ENCODE data around the gene RGS10. TPM values are rescaled to one million over a fixed set of nuclear protein-coding genes. Genes with fewer than 3 reads are reported as not detected.

Gene RGS10
- total RNA-seq: 94.4 and 146 TPM in 2 replicates

GRCh38 chr10:119542357-119542987 is at the start of gene RGS10:
Gene RGS10, minus strand, starts transcription at chr10:119542719. Its CDS starts 81 bp downstream, at chr10:119542638.

Other genes starting within 250 kb of the RGS10 start
- gene TIAL1, start 54.2 kb upstream of the RGS10 start, total RNA-seq: 42.7 and 50.4 TPM in 2 replicates
- gene BAG3, start 108.7 kb upstream of the RGS10 start, total RNA-seq: 38.8 and 44.2 TPM in 2 replicates
- gene INPP5F, start 183.3 kb upstream of the RGS10 start, total RNA-seq: 11.3 and 18.9 TPM in 2 replicates

Measured in epithelial cell of alveolus of lung (primary cell).